SK-N-SH treated with all-trans-retinoic acid at 6 μM for 48 hours (cell line): Measurements from ENCODE around the gene FAM227B.

Experiments used
- ATAC-seq: fragments of 200-7000 bp; cut with Tn5 transposase; 3 replicates; pipeline ENCODE4 v1.9.1; 2020; ENCODE audit warnings: mild to moderate bottlenecking, moderate library complexity
- ARNTL ChIP-seq: fragments of 450-650 bp; formaldehyde crosslinking; IDR thresholded peaks from 2 replicates; pipeline ENCODE4 v1.5.0; 2020; ENCODE audit warnings: low read depth, mild to moderate bottlenecking, moderate library complexity, borderline replicate concordance
- BACH2 ChIP-seq: fragments of 250-450 bp; sonication (Bioruptor Pico); IDR thresholded peaks from 2 replicates; pipeline ENCODE4 v1.9.0; 2021; ENCODE audit warnings: mild to moderate bottlenecking, borderline replicate concordance
- CREB5 ChIP-seq: fragments of 250-450 bp; sonication (Bioruptor Pico); IDR thresholded peaks from 2 replicates; pipeline ENCODE4 v1.5.1; 2020; ENCODE audit warnings: low read depth, mild to moderate bottlenecking, moderate library complexity
- CSDC2 ChIP-seq: fragments of 250-450 bp; sonication (Bioruptor Pico); IDR thresholded peaks from 2 replicates; pipeline ENCODE4 v1.5.0; 2020; ENCODE audit warnings: mild to moderate bottlenecking, moderate library complexity
- CSRNP3 ChIP-seq: fragments of 250-450 bp; sonication (Bioruptor Pico); IDR thresholded peaks from 2 replicates; pipeline ENCODE4 v1.5.1; 2021; ENCODE audit warnings: mild to moderate bottlenecking, moderate library complexity
- ESRRG ChIP-seq: fragments of 250-450 bp; sonication (Bioruptor Pico); IDR thresholded peaks from 2 replicates; pipeline ENCODE4 v1.6.1; 2021; ENCODE audit warnings: mild to moderate bottlenecking
- GLIS3 ChIP-seq: fragments of 250-450 bp; sonication (Bioruptor Pico); IDR thresholded peaks from 2 replicates; pipeline ENCODE4 v1.5.0; 2020; ENCODE audit warnings: mild to moderate bottlenecking, moderate library complexity
- ISL1 ChIP-seq: fragments of 250-450 bp; sonication (Bioruptor Pico); IDR thresholded peaks from 2 replicates; pipeline ENCODE4 v2.1.2; 2022; ENCODE audit warnings: mild to moderate bottlenecking, moderate library complexity
- OSR1 ChIP-seq: fragments of 250-450 bp; sonication (Bioruptor Pico); IDR thresholded peaks from 2 replicates; pipeline ENCODE4 v1.8.0; 2022; ENCODE audit warnings: moderate library complexity, mild to moderate bottlenecking, inconsistent platforms
- PATZ1 ChIP-seq: fragments of 250-450 bp; sonication (Bioruptor Pico); IDR thresholded peaks from 2 replicates; pipeline ENCODE4 v1.8.0; 2020; ENCODE audit warnings: mild to moderate bottlenecking, moderate library complexity, borderline replicate concordance
- POU6F1 ChIP-seq: fragments of 250-450 bp; sonication (Bioruptor Pico); IDR thresholded peaks from 2 replicates; pipeline ENCODE4 v1.8.0; 2021; ENCODE audit warnings: low read depth, mild to moderate bottlenecking, moderate library complexity, borderline replicate concordance
- PPARA ChIP-seq: fragments of 250-450 bp; sonication (Bioruptor Pico); IDR thresholded peaks from 2 replicates; pipeline ENCODE4 v1.5.0; 2020; ENCODE audit warnings: mild to moderate bottlenecking, borderline replicate concordance
- RARB ChIP-seq: fragments of 250-450 bp; sonication (Bioruptor Pico); IDR thresholded peaks from 2 replicates; pipeline ENCODE4 v1.8.0; 2021; ENCODE audit warnings: mild to moderate bottlenecking, moderate library complexity
- SNAI2 ChIP-seq: fragments of 250-450 bp; sonication (Bioruptor Pico); IDR thresholded peaks from 2 replicates; pipeline ENCODE4 v1.5.0; 2020; ENCODE audit warnings: mild to moderate bottlenecking, moderate library complexity
- TCF4 ChIP-seq: fragments of 250-450 bp; sonication (Bioruptor Pico); IDR thresholded peaks from 2 replicates; pipeline ENCODE4 v1.8.0; 2021; ENCODE audit warnings: mild to moderate bottlenecking, moderate library complexity, borderline replicate concordance
- TOX ChIP-seq: fragments of 250-450 bp; sonication (Bioruptor Pico); IDR thresholded peaks from 2 replicates; pipeline ENCODE4 v1.8.0; 2021; ENCODE audit warnings: mild to moderate bottlenecking, moderate library complexity, borderline replicate concordance
- TSHZ2 ChIP-seq: fragments of 250-450 bp; sonication (Bioruptor Pico); IDR thresholded peaks from 2 replicates; pipeline ENCODE4 v1.5.0; 2020; ENCODE audit warnings: mild to moderate bottlenecking, moderate library complexity
- ZC3H10 ChIP-seq: fragments of 250-450 bp; sonication (Bioruptor Pico); IDR thresholded peaks from 2 replicates; pipeline ENCODE4 v1.5.1; 2021; ENCODE audit warnings: mild to moderate bottlenecking, moderate library complexity
- ZFP3 ChIP-seq: fragments of 250-450 bp; sonication (Bioruptor Pico); IDR thresholded peaks from 2 replicates; pipeline ENCODE4 v1.5.0; 2020; ENCODE audit warnings: mild to moderate bottlenecking, moderate library complexity
- ZFP30 ChIP-seq: fragments of 450-650 bp; formaldehyde crosslinking; IDR thresholded peaks from 2 replicates; pipeline ENCODE4 v1.5.0; 2022; ENCODE audit warnings: mild to moderate bottlenecking, moderate library complexity
- ZNF565 ChIP-seq: fragments of 450-650 bp; formaldehyde crosslinking; conservative IDR thresholded peaks from 2 replicates; pipeline ENCODE4 v1.5.0; 2020; ENCODE audit warnings: low read depth, mild to moderate bottlenecking, moderate library complexity
- ZNF70 ChIP-seq: fragments of 450-650 bp; formaldehyde crosslinking; IDR thresholded peaks from 2 replicates; pipeline ENCODE4 v1.5.0; 2020; ENCODE audit warnings: mild to moderate bottlenecking, moderate library complexity
- ZNF8 ChIP-seq: fragments of 450-650 bp; formaldehyde crosslinking; IDR thresholded peaks from 2 replicates; pipeline ENCODE4 v1.5.0; 2020; ENCODE audit warnings: mild to moderate bottlenecking, moderate library complexity

Gene FAM227B

GRCh38 chr15:49439678-49440395 lies 180.8 kb downstream of the FAM227B start:
- TF ChIP-seq ZFP30, result no peak
- no peak for TF ChIP-seq TCF4 (CRISPR knock-in tag)
- no peak for TF ChIP-seq ZFP3
- TF ChIP-seq OSR1 (CRISPR knock-in tag), result no peak
- no peak for TF ChIP-seq TSHZ2 (CRISPR knock-in tag)
- TF ChIP-seq ARNTL (CRISPR knock-in tag), result no peak
- TF ChIP-seq PATZ1 (CRISPR knock-in tag), result no peak
- no peak for TF ChIP-seq TOX
- no peak for TF ChIP-seq POU6F1
- TF ChIP-seq ZNF8, result no peak
- no peak for TF ChIP-seq ESRRG
- no peak for TF ChIP-seq CREB5
- no peak for TF ChIP-seq ISL1 (CRISPR knock-in tag)
- TF ChIP-seq SNAI2, result no peak
- TF ChIP-seq GLIS3 (CRISPR knock-in tag), result no peak
- TF ChIP-seq ZC3H10 (CRISPR knock-in tag), result no peak
- TF ChIP-seq BACH2, result no peak
- TF ChIP-seq ZNF565 (CRISPR knock-in tag), result no peak
- TF ChIP-seq CSDC2 (CRISPR knock-in tag), result no peak

GRCh38 chr15:49438962-49439631 lies 181.5 kb downstream of the FAM227B start:
- no peak for ATAC-seq
- TF ChIP-seq CREB5, result no peak
- no peak for TF ChIP-seq ISL1 (CRISPR knock-in tag)
- no peak for TF ChIP-seq PATZ1 (CRISPR knock-in tag)
- no peak for TF ChIP-seq ARNTL (CRISPR knock-in tag)
- no peak for TF ChIP-seq RARB (CRISPR knock-in tag)
- no peak for TF ChIP-seq TSHZ2 (CRISPR knock-in tag)
- no peak for TF ChIP-seq OSR1 (CRISPR knock-in tag)
- no peak for TF ChIP-seq ZFP3
- TF ChIP-seq ZNF565 (CRISPR knock-in tag), result no peak
- TF ChIP-seq PPARA (CRISPR knock-in tag), result no peak
- no peak for TF ChIP-seq CSRNP3 (CRISPR knock-in tag)
- no peak for TF ChIP-seq ZFP30
- no peak for TF ChIP-seq ZNF8
- no peak for TF ChIP-seq ZNF70

More at GRCh38 chr15:49439678-49440395, 180.8 kb downstream of the FAM227B start:
- ATAC-seq, result no peak
